A549 (cell line): Measurements from ENCODE around the gene S1PR2.

Experiments
- CEBPB ChIP-seq, 2 experiments: fragments of >200 bp in 1 of 2; sonication (Bioruptor Twin) in 1 of 2; formaldehyde crosslinking in 1 of 2; IDR thresholded peaks; 2 replicates each; pipeline ENCODE4 v1.6.1; 2012 to 2016
- FOSL2 ChIP-seq, 2 experiments: fragments of 450-650 bp in 1 of 2; fragments of >200 bp in 1 of 2; sonication (Bioruptor Twin) in 1 of 2; formaldehyde crosslinking; IDR thresholded peaks; 2 replicates each; pipeline versions ENCODE4 v1.5.0 to v1.6.1; 2016 to 2020; ENCODE audit warnings: mild to moderate bottlenecking in 1 of 2, moderate library complexity in 1 of 2
- MYC ChIP-seq: IDR thresholded peaks from 2 replicates; pipeline ENCODE4 v1.6.1; 2012; ENCODE audit warnings: mild to moderate bottlenecking, inconsistent platforms, low read length, improper control_type of control experiment, borderline replicate concordance
- POLR2A ChIP-seq: IDR thresholded peaks from 2 replicates; pipeline ENCODE4 v1.6.1; 2012; ENCODE audit warnings: mild to moderate bottlenecking, low read length
- RFX5 ChIP-seq: fragments of 450-650 bp; IDR thresholded peaks from 2 replicates; pipeline ENCODE4 v1.7.1; 2014; ENCODE audit warnings: antibody characterized with exemption, mild to moderate bottlenecking, moderate library complexity
- USF2 ChIP-seq: fragments of 450-650 bp; IDR thresholded peaks from 2 replicates; pipeline ENCODE4 v1.6.1; 2014; ENCODE audit warnings: antibody characterized with exemption
- TF ChIP-seq, protein P1 (sequence below): IDR thresholded peaks from 2 replicates; pipeline ENCODE4 v1.6.1; 2012
- TF ChIP-seq, protein P2 (sequence below): fragments of >200 bp; sonication (Bioruptor Twin); formaldehyde crosslinking; IDR thresholded peaks from 3 replicates; pipeline ENCODE4 v1.5.1; 2016

- TF ChIP-seq MYC (no peak), POLR2A (no peak), CEBPB (IDR thresholded peaks at IDR 0.05) (no peak), USF2 (no peak), RFX5 (no peak), FOSL2 (IDR thresholded peaks at IDR 0.05) (no peak), FOSL2 (CRISPR knock-in tag; IDR thresholded peaks at IDR 0.05) (no peak)
- TF ChIP-seq, protein P1, sequence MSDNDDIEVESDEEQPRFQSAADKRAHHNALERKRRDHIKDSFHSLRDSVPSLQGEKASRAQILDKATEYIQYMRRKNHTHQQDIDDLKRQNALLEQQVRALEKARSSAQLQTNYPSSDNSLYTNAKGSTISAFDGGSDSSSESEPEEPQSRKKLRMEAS = no peak
- TF ChIP-seq, protein P2, sequence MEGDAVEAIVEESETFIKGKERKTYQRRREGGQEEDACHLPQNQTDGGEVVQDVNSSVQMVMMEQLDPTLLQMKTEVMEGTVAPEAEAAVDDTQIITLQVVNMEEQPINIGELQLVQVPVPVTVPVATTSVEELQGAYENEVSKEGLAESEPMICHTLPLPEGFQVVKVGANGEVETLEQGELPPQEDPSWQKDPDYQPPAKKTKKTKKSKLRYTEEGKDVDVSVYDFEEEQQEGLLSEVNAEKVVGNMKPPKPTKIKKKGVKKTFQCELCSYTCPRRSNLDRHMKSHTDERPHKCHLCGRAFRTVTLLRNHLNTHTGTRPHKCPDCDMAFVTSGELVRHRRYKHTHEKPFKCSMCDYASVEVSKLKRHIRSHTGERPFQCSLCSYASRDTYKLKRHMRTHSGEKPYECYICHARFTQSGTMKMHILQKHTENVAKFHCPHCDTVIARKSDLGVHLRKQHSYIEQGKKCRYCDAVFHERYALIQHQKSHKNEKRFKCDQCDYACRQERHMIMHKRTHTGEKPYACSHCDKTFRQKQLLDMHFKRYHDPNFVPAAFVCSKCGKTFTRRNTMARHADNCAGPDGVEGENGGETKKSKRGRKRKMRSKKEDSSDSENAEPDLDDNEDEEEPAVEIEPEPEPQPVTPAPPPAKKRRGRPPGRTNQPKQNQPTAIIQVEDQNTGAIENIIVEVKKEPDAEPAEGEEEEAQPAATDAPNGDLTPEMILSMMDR = no peak
Measured at GRCh38 chr19:10260141-10260584, 29.0 kb upstream of the S1PR2 start.
